Peyer's patch (tissue), 4 donors: ENCODE measurements around the gene NPTN.

Source experiments
- CTCF ChIP-seq, 6 experiments: fragments of 450-650 bp in 4 of 6; fragments of 200-600 bp in 2 of 6; sonication (generic) in 1 of 6; IDR thresholded peaks; one replicate each; pipeline ENCODE4 v1.5.1; 2017 to 2019; ENCODE audit warnings: antibody characterized with exemption in 6 of 6, mild to moderate bottlenecking in 3 of 6, moderate library complexity in 1 of 6
- POLR2A ChIP-seq, 2 donors: fragments of 450-650 bp; IDR thresholded peaks; one replicate each; pipeline ENCODE4 v1.5.1; 2017; ENCODE audit warnings: antibody characterized with exemption in 2 of 2, mild to moderate bottlenecking in 2 of 2, moderate library complexity in 2 of 2

DNA sequence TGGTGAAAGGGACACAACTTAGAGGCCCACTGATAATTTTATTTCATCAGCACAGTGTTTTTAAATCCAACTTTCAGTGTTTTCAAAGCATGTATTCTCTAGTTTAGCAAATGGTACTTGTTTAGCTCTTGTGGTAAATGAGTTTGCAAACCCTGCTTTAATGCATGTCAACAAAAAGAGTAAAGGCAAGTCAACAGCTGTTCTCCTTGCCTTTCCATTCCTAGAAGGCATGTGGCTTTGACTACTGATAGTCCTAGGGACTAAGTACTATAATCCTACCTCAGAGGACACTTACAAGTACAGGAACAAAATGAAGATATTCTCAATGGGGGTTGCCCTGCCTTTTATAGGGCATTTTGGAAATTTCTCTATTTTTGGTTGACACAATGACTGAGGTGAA, 13.1 kb downstream of the NPTN start:
- TF ChIP-seq CTCF (IDR thresholded peaks at IDR 0.05) = no peak
- TF ChIP-seq POLR2A (IDR thresholded peaks at IDR 0.05) = no peak
